ENCODE data around the gene FGF12.

The FGF12 gene

GRCh38 chr3:192422321-192422996, 304.9 kb downstream of the FGF12 start:
- Histone ChIP-seq H3K23ac (ENCODE audit: low read length) (no peak overlapping the region), H4K12ac (ENCODE audit: low read depth, low read length) (no peak overlapping the region), H2BK120ac (ENCODE audit: insufficient read depth, low read length, poor library complexity) (no peak overlapping the region), H3K4me2 (ENCODE audit: low read length) (no peak overlapping the region), H3K9me3 (ENCODE audit: insufficient read depth, low read depth, low read length) (no peaks in the 10 kb centered on the region), H3K36me3 (ENCODE audit: control insufficient read depth in 1 of 2, insufficient read depth in 2 of 2, low read length in 2 of 2) (no peaks in the 10 kb centered on the region), H4K8ac (ENCODE audit: low read depth, low read length) (no peak overlapping the region), H2BK12ac (ENCODE audit: low read length) (no peak overlapping the region), H3K4me3 (ENCODE audit: low read depth, low read length) (no peak overlapping the region), H3K79me1 (ENCODE audit: low read length) (no peaks in the 10 kb centered on the region), H3K27ac (ENCODE audit: low read depth, low read length) (no peak overlapping the region), H3K18ac (ENCODE audit: low read length) (no peak overlapping the region), H3K14ac (ENCODE audit: low read length) (no peak overlapping the region), H3K27me3 (ENCODE audit: insufficient read depth, low read length) (no peaks in the 10 kb centered on the region), H2AFZ (ENCODE audit: insufficient read depth, low read length, poor library complexity) (no peak overlapping the region), H2BK5ac (ENCODE audit: low read depth, low read length, poor library complexity) (no peak overlapping the region), H3K4ac (ENCODE audit: low read depth, low read length) (no peak overlapping the region), H3K79me2 (ENCODE audit: control insufficient read depth, insufficient read depth, low read length, poor library complexity) (no peaks in the 10 kb centered on the region), H3K9ac (ENCODE audit: low read length) (no peak overlapping the region), H4K91ac (ENCODE audit: low read depth, low read length) (no peak overlapping the region), H2AK5ac (ENCODE audit: low read length) (no peak overlapping the region), H3K4me1 (ENCODE audit: control insufficient read depth in 1 of 2, insufficient read depth in 2 of 2, low read length in 2 of 2) (no peaks in the 10 kb centered on the region)
- WGBS (ENCODE audit: extremely low coverage, insufficient coverage, insufficient read length): no CpG with 5 or more reads among the region's 2 CpGs
- DNase-seq: no peak

GRCh38 chr3:192419312-192419711, 308.0 kb downstream of the FGF12 start:
- H3K4me1 ChIP-seq (ENCODE audit: control insufficient read depth in 1 of 2, insufficient read depth in 2 of 2, low read length in 2 of 2): no peaks in the 10 kb centered on the region
- no peak overlapping the region for H2AK5ac ChIP-seq (ENCODE audit: low read length)
- H4K8ac ChIP-seq (ENCODE audit: low read depth, low read length): no peak overlapping the region
- no peak overlapping the region for H3K23ac ChIP-seq (ENCODE audit: low read length)
- H3K14ac ChIP-seq (ENCODE audit: low read length): no peak overlapping the region
- no peaks in the 10 kb centered on the region for H3K9me3 ChIP-seq (ENCODE audit: insufficient read depth, low read depth, low read length)
- H2BK12ac ChIP-seq (ENCODE audit: low read length): no peak overlapping the region
- H3K4me3 ChIP-seq (ENCODE audit: low read depth, low read length): no peak overlapping the region
- H4K91ac ChIP-seq (ENCODE audit: low read depth, low read length): no peak overlapping the region
- no peaks in the 10 kb centered on the region for H3K27me3 ChIP-seq (ENCODE audit: insufficient read depth, low read length)
- no peak for DNase-seq
- H3K4me2 ChIP-seq (ENCODE audit: low read length): no peak overlapping the region
- H2BK5ac ChIP-seq (ENCODE audit: low read depth, low read length, poor library complexity): no peak overlapping the region
- no peak overlapping the region for H3K18ac ChIP-seq (ENCODE audit: low read length)
- H3K4ac ChIP-seq (ENCODE audit: low read depth, low read length): no peak overlapping the region
- H3K27ac ChIP-seq (ENCODE audit: low read depth, low read length): no peak overlapping the region
- H2BK120ac ChIP-seq (ENCODE audit: insufficient read depth, low read length, poor library complexity): no peak overlapping the region
- no peak overlapping the region for H4K12ac ChIP-seq (ENCODE audit: low read depth, low read length)
- H3K79me1 ChIP-seq (ENCODE audit: low read length): no peaks in the 10 kb centered on the region
- WGBS (ENCODE audit: extremely low coverage, insufficient coverage, insufficient read length): no CpG with 5 or more reads among the region's 1 CpG
- H2AFZ ChIP-seq (ENCODE audit: insufficient read depth, low read length, poor library complexity): no peak overlapping the region
- H3K9ac ChIP-seq (ENCODE audit: low read length): no peak overlapping the region
- no peaks in the 10 kb centered on the region for H3K36me3 ChIP-seq (ENCODE audit: control insufficient read depth in 1 of 2, insufficient read depth in 2 of 2, low read length in 2 of 2)
- no peaks in the 10 kb centered on the region for H3K79me2 ChIP-seq (ENCODE audit: control insufficient read depth, insufficient read depth, low read length, poor library complexity)

GRCh38 chr3:192417559-192418055, 309.7 kb downstream of the FGF12 start:
- no peak overlapping the region for H2BK5ac ChIP-seq (ENCODE audit: low read depth, low read length, poor library complexity)
- H3K27ac ChIP-seq (ENCODE audit: low read depth, low read length): no peak overlapping the region
- no peak overlapping the region for H3K4ac ChIP-seq (ENCODE audit: low read depth, low read length)
- no peak overlapping the region for H2AK5ac ChIP-seq (ENCODE audit: low read length)
- no peak overlapping the region for H3K4me2 ChIP-seq (ENCODE audit: low read length)
- H3K14ac ChIP-seq (ENCODE audit: low read length): no peak overlapping the region
- H3K27me3 ChIP-seq (ENCODE audit: insufficient read depth, low read length): no peaks in the 10 kb centered on the region
- H3K36me3 ChIP-seq (ENCODE audit: control insufficient read depth in 1 of 2, insufficient read depth in 2 of 2, low read length in 2 of 2): no peaks in the 10 kb centered on the region
- no peak overlapping the region for H4K8ac ChIP-seq (ENCODE audit: low read depth, low read length)
- H2BK12ac ChIP-seq (ENCODE audit: low read length): no peak overlapping the region
- H3K4me3 ChIP-seq (ENCODE audit: low read depth, low read length): no peak overlapping the region
- no peak overlapping the region for H4K12ac ChIP-seq (ENCODE audit: low read depth, low read length)
- DNase-seq: no peak
- no peak overlapping the region for H3K18ac ChIP-seq (ENCODE audit: low read length)
- no peak overlapping the region for H3K23ac ChIP-seq (ENCODE audit: low read length)
- H4K91ac ChIP-seq (ENCODE audit: low read depth, low read length): no peak overlapping the region
- H2AFZ ChIP-seq (ENCODE audit: insufficient read depth, low read length, poor library complexity): no peak overlapping the region
- no peak overlapping the region for H2BK120ac ChIP-seq (ENCODE audit: insufficient read depth, low read length, poor library complexity)
- no peaks in the 10 kb centered on the region for H3K79me2 ChIP-seq (ENCODE audit: control insufficient read depth, insufficient read depth, low read length, poor library complexity)
- H3K4me1 ChIP-seq (ENCODE audit: control insufficient read depth in 1 of 2, insufficient read depth in 2 of 2, low read length in 2 of 2): no peaks in the 10 kb centered on the region
- no peaks in the 10 kb centered on the region for H3K79me1 ChIP-seq (ENCODE audit: low read length)
- no peaks in the 10 kb centered on the region for H3K9me3 ChIP-seq (ENCODE audit: insufficient read depth, low read depth, low read length)
- H3K9ac ChIP-seq (ENCODE audit: low read length): no peak overlapping the region

- Histone ChIP-seq H3K27ac (ENCODE audit: low read depth, low read length) (no peak overlapping the region), H2BK120ac (ENCODE audit: insufficient read depth, low read length, poor library complexity) (no peak overlapping the region), H3K36me3 (ENCODE audit: control insufficient read depth in 1 of 2, insufficient read depth in 2 of 2, low read length in 2 of 2) (no peaks in the 10 kb centered on the region), H3K14ac (ENCODE audit: low read length) (no peak overlapping the region), H3K4me1 (ENCODE audit: control insufficient read depth in 1 of 2, insufficient read depth in 2 of 2, low read length in 2 of 2) (no peaks in the 10 kb centered on the region), H3K79me2 (ENCODE audit: control insufficient read depth, insufficient read depth, low read length, poor library complexity) (no peaks in the 10 kb centered on the region), H3K23ac (ENCODE audit: low read length) (no peak overlapping the region), H4K8ac (ENCODE audit: low read depth, low read length) (no peak overlapping the region), H2AFZ (ENCODE audit: insufficient read depth, low read length, poor library complexity) (no peak overlapping the region), H3K27me3 (ENCODE audit: insufficient read depth, low read length) (no peaks in the 10 kb centered on the region), H2BK12ac (ENCODE audit: low read length) (no peak overlapping the region), H3K4me2 (ENCODE audit: low read length) (no peak overlapping the region), H2AK5ac (ENCODE audit: low read length) (no peak overlapping the region), H2BK5ac (ENCODE audit: low read depth, low read length, poor library complexity) (no peak overlapping the region), H4K91ac (ENCODE audit: low read depth, low read length) (no peak overlapping the region), H3K79me1 (ENCODE audit: low read length) (no peaks in the 10 kb centered on the region), H3K9me3 (ENCODE audit: insufficient read depth, low read depth, low read length) (no peaks in the 10 kb centered on the region), H3K18ac (ENCODE audit: low read length) (no peak overlapping the region), H3K9ac (ENCODE audit: low read length) (no peak overlapping the region), H3K4me3 (ENCODE audit: low read depth, low read length) (no peak overlapping the region), H4K12ac (ENCODE audit: low read depth, low read length) (no peak overlapping the region), H3K4ac (ENCODE audit: low read depth, low read length) (no peak overlapping the region)
- WGBS (ENCODE audit: extremely low coverage, insufficient coverage, insufficient read length): no CpG with 5 or more reads among the region's 2 CpGs
- no peak for DNase-seq
These were observed 310.3 kb downstream of the FGF12 start for GRCh38 chr3:192417017-192417416.
